GM12892 (cell line): Measurements from ENCODE around the gene AIDA.

ENCODE experiments used
- DNase-seq: peaks from one replicate; pipeline ENCODE4 v3.0.0; 2011; ENCODE audit not compliant: insufficient read length
- FAIRE-seq: peaks from 2 replicates; lab custom pipeline; 2011; peaks lifted over from hg19 to GRCh38; lab: Jason Lieb, UNC
- POLR2A ChIP-seq: IDR thresholded peaks from 2 replicates; pipeline ENCODE4 v1.6.1; 2011; ENCODE audit warnings: low read depth, low read length, control low read depth
- POLR2AphosphoS5 ChIP-seq: IDR thresholded peaks from 2 replicates; pipeline ENCODE4 v1.6.1; 2011; ENCODE audit warnings: low read depth, low read length, control low read depth
- TAF1 ChIP-seq: IDR thresholded peaks from 2 replicates; pipeline ENCODE4 v1.6.1; 2011; ENCODE audit warnings: low read depth, mild to moderate bottlenecking, control low read depth, low read length, borderline replicate concordance

The AIDA gene

GRCh38 chr1:222656391-222657155 is 55.7 kb downstream of the AIDA start:
- no peak for TF ChIP-seq POLR2A
- no peak for TF ChIP-seq POLR2AphosphoS5
- TF ChIP-seq TAF1 = no peak
- no peak for DNase-seq
- FAIRE-seq = no peak

GRCh38 chr1:222654849-222655248 is 57.4 kb downstream of the AIDA start:
- no peak for TF ChIP-seq POLR2AphosphoS5
- TF ChIP-seq POLR2A = no peak
- TF ChIP-seq TAF1 = no peak
- FAIRE-seq (peak; percentile 97), DNase-seq (no peak)

- no peak for DNase-seq
- TF ChIP-seq TAF1 = no peak
- TF ChIP-seq POLR2A = no peak
- TF ChIP-seq POLR2AphosphoS5 = no peak
- peak; percentile 77 for FAIRE-seq
These were observed 59.0 kb downstream of the AIDA start for GRCh38 chr1:222653178-222653827.

GRCh38 chr1:222652676-222653075 is 59.6 kb downstream of the AIDA start:
- TF ChIP-seq POLR2A = no peak
- no peak for TF ChIP-seq TAF1
- TF ChIP-seq POLR2AphosphoS5 = no peak
- no peak for DNase-seq
- no peak for FAIRE-seq

GRCh38 chr1:222644636-222644980 is 67.7 kb downstream of the AIDA start:
- FAIRE-seq (no peak), DNase-seq (no peak)
- TF ChIP-seq POLR2AphosphoS5 (no peak), POLR2A (no peak), TAF1 (no peak)

GRCh38 chr1:222643938-222644635 is 68.2 kb downstream of the AIDA start:
- FAIRE-seq (peak; percentile 98), DNase-seq (peak; percentile 57)
- TF ChIP-seq POLR2A (peak; percentile 86), POLR2AphosphoS5 (peak; percentile 87; the same call in 1 of the 2 replicates), TAF1 (peak; percentile 50; the same call in 1 of the 2 replicates)

- TF ChIP-seq POLR2AphosphoS5 (no peak), TAF1 (no peak), POLR2A (no peak)
- no peak for DNase-seq
- FAIRE-seq = no peak
These were observed 68.7 kb downstream of the AIDA start for GRCh38 chr1:222643606-222643937.

- no peak for DNase-seq
- no peak for TF ChIP-seq TAF1
- TF ChIP-seq POLR2AphosphoS5 = no peak
- TF ChIP-seq POLR2A = no peak
- FAIRE-seq = peak; percentile 77
These were observed 69.8 kb downstream of the AIDA start for GRCh38 chr1:222642468-222642867.

- no peak for DNase-seq
- no peak for FAIRE-seq
- no peak for TF ChIP-seq POLR2A
- no peak for TF ChIP-seq POLR2AphosphoS5
These were observed 70.9 kb downstream of the AIDA start for GRCh38 chr1:222641269-222641948.

- FAIRE-seq = peak; percentile 76
- no peak for TF ChIP-seq TAF1
- no peak for TF ChIP-seq POLR2AphosphoS5
- no peak for TF ChIP-seq POLR2A
- peak; percentile 27 for DNase-seq
These were observed 77.9 kb downstream of the AIDA start for GRCh38 chr1:222634180-222635013.
